Right atrium auricular region (tissue), 2 donors: ENCODE results near the gene LAMTOR2. TPM values are rescaled to one million over a fixed set of nuclear protein-coding genes. Genes with fewer than 3 reads are reported as not detected.

Source experiments
- DNase-seq: peaks from one replicate; pipeline ENCODE4 v3.0.0-alpha.2; 2019; ENCODE audit warnings: low spot score
- H3K27ac ChIP-seq, 2 donors: fragments of 200-600 bp; sonication (generic); 1 replicate in 1 of 2; 2 replicates in 1 of 2; pipeline ENCODE4 v1.5.1; 2016 to 2019
- H3K27me3 ChIP-seq, 2 donors: fragments of 200-600 bp; sonication (generic); one replicate each; pipeline versions ENCODE4 v1.5.1 to v1.6.0; 2017 to 2019
- H3K36me3 ChIP-seq: fragments of 200-600 bp; sonication (generic); one replicate; pipeline ENCODE4 v1.5.1; 2016
- H3K4me1 ChIP-seq, 2 donors: fragments of 200-600 bp; sonication (generic); one replicate each; pipeline versions ENCODE4 v1.5.1 to v1.6.0; 2017 to 2019
- H3K4me3 ChIP-seq, 2 donors: fragments of 200-600 bp; sonication (generic); 1 replicate in 1 of 2; 2 replicates in 1 of 2; pipeline ENCODE4 v1.5.1; 2017 to 2019; ENCODE audit warnings: mild to moderate bottlenecking in 1 of 2, moderate library complexity in 1 of 2
- H3K9me3 ChIP-seq, 2 donors: fragments of 200-600 bp; sonication (generic); one replicate each; pipeline ENCODE4 v1.5.1; 2019
- CTCF ChIP-seq, 2 donors: fragments of 200-600 bp; sonication (generic); IDR thresholded peaks; one replicate each; pipeline ENCODE4 v1.5.1; 2019; ENCODE audit warnings: antibody characterized with exemption in 2 of 2
- total RNA-seq, 2 donors: library from RNA; depleted of rRNA; stranded (reverse); fragments of >200 nt; gene quantifications; one replicate each; pipeline ENCODE4 v1.1.0, GENCODE V29; 2016

LAMTOR2 gene
- total RNA-seq, 2 donors from 2014 or later: 46.1 to 50.7 TPM

- H3K27me3 ChIP-seq: no peaks in the 10 kb centered on the region
- peaks cover 0 to 39% of the 10 kb centered on the region in 2 donors for H3K4me1 ChIP-seq
- TF ChIP-seq CTCF (IDR thresholded peaks at IDR 0.05): no peak
These were observed 1.5 kb upstream of the LAMTOR2 start for GRCh38 chr1:156052862-156053767.

GRCh38 chr1:156053768-156054499 is 648 bp upstream of the LAMTOR2 start, which contains the start of gene UBQLN4:
Gene UBQLN4, minus strand, starts transcription at chr1:156053798. Its CDS starts 97 bp downstream, at chr1:156053701.
- Histone ChIP-seq H3K27ac (peak within 1 kb of the TSS; percentile 96 to 97), H3K36me3 (peaks cover 11% of the 10 kb centered on the region), H3K4me3 (peak within 1 kb of the TSS; percentile 86 to 99), H3K4me1 (peaks cover 0 to 39% of the 10 kb centered on the region in 2 donors), H3K9me3 (no peaks in the 10 kb centered on the region), H3K27me3 (no peaks in the 10 kb centered on the region)
- DNase-seq: peak; percentile 80
- peak; percentile 61 to 64 for TF ChIP-seq CTCF (IDR thresholded peaks at IDR 0.05)

More at GRCh38 chr1:156052862-156053767, 1.5 kb upstream of the LAMTOR2 start:
- Histone ChIP-seq H3K27ac (peak overlapping the region; percentile 96 to 97), H3K4me3 (peak overlapping the region; percentile 86 to 99), H3K9me3 (no peaks in the 10 kb centered on the region), H3K36me3 (peaks cover 14% of the 10 kb centered on the region)
- DNase-seq: peak; percentile 60

GRCh38 chr1:156055281-156056048 is 883 bp downstream of the LAMTOR2 start:
- TF ChIP-seq CTCF (IDR thresholded peaks at IDR 0.05): no peak
- H3K4me3 ChIP-seq: peak overlapping the region; percentile 86 to 99
- peak overlapping the region; percentile 96 to 97 for H3K27ac ChIP-seq
- DNase-seq: no peak
- no peaks in the 10 kb centered on the region for H3K27me3 ChIP-seq
- H3K9me3 ChIP-seq: no peaks in the 10 kb centered on the region
- H3K36me3 ChIP-seq: no peaks in the 10 kb centered on the region
- peaks cover 0 to 31% of the 10 kb centered on the region in 2 donors for H3K4me1 ChIP-seq

GRCh38 chr1:156056326-156056849 is 1.8 kb downstream of the LAMTOR2 start:
- Histone ChIP-seq H3K27ac (no peak overlapping the region), H3K27me3 (no peaks in the 10 kb centered on the region), H3K4me3 (no peak overlapping the region), H3K9me3 (no peaks in the 10 kb centered on the region), H3K36me3 (no peaks in the 10 kb centered on the region), H3K4me1 (peaks cover 0 to 23% of the 10 kb centered on the region in 2 donors)
- TF ChIP-seq CTCF (IDR thresholded peaks at IDR 0.05): no peak
- DNase-seq: no peak

- peaks cover 0 to 2% of the 10 kb centered on the region in 2 donors for H3K4me1 ChIP-seq
- H3K4me3 ChIP-seq: no peak within 1 kb of the TSS
- no peaks in the 10 kb centered on the region for H3K27me3 ChIP-seq
- H3K9me3 ChIP-seq: no peaks in the 10 kb centered on the region
- no peaks in the 10 kb centered on the region for H3K36me3 ChIP-seq
- DNase-seq: no peak
- no peak for TF ChIP-seq CTCF (IDR thresholded peaks at IDR 0.05)
- H3K27ac ChIP-seq: no peak within 1 kb of the TSS
These were observed 6.5 kb downstream of the LAMTOR2 start, which contains the start of gene RAB25 for GRCh38 chr1:156060937-156061636. Gene RAB25, plus strand, starts transcription at chr1:156061160. Its CDS starts 241 bp downstream, at chr1:156061401.
